ENCODE data around the gene USH2A.
"Not testable (repeated sequence)": the region's sequence is repeated elsewhere in the genome, so short reads cannot be mapped to it uniquely, and the experiment has no call there.

The USH2A gene

GRCh38 chr1:216044538-216044937 lies 378.7 kb downstream of the USH2A start:
- no peak for DNase-seq (ENCODE audit: low read depth)

GRCh38 chr1:216034506-216034905 lies 388.7 kb downstream of the USH2A start:
- no peak for DNase-seq (ENCODE audit: low read depth)

- DNase-seq (ENCODE audit: low read depth): no peak
Measured at GRCh38 chr1:216032961-216033614, 390.2 kb downstream of the USH2A start.

DNA sequence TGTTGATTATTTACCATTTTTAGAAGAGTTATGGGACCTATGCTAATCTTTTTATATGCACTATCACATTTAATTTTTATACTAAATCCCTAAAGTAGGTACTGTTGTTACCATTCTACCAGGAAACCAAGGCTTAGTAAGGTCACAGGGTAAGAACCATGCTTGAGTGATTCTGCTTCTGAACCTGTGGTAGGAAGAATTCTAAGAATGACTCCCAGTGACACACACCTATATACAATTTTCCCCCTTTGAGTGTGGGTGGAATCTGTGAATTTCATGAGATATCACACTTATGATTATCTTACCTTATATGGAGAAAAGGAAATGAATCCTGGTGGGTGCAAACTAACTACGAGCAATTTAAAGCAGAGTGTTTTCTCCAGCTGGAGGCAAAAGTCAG lies 391.0 kb downstream of the USH2A start:
- no peak for DNase-seq (ENCODE audit: low read depth)

- no peak for DNase-seq (ENCODE audit: low read depth)
Measured at GRCh38 chr1:216028631-216029030, 394.6 kb downstream of the USH2A start.

- no peak for DNase-seq (ENCODE audit: low read depth)
Measured at GRCh38 chr1:216024546-216024945, 398.7 kb downstream of the USH2A start.

DNA sequence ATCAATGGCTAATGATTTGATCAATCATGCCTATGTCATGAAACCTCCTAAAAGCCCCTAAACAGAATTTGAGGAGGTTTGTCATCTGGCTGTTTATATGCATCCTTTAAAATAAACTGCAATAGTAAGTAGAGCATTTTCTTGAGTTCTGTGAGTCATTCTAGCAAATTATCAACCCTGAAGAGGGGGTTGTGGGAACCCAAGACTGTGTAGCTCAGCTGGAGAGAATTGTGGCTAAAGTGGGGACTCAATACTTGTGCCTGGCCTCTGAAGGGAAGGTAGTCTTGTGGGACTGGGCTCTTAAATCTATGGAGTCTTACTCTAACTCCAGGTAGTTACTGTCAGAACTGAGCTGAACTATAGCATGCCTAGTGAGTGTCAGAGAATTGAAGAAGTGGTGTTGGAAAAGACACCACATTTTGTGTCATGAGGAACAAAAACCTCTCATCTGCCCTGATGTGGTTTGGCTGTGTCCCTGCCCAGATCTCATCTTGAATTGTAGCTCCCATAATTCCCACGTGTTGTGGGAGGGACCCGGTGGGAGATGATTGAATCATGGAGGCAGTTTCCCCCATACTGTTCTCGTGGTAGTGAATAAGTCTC lies 402.4 kb downstream of the USH2A start:
- DNase-seq (ENCODE audit: low read depth): no peak

- DNase-seq (ENCODE audit: low read depth): no peak
Measured at GRCh38 chr1:216015116-216015515, 408.1 kb downstream of the USH2A start.

DNA sequence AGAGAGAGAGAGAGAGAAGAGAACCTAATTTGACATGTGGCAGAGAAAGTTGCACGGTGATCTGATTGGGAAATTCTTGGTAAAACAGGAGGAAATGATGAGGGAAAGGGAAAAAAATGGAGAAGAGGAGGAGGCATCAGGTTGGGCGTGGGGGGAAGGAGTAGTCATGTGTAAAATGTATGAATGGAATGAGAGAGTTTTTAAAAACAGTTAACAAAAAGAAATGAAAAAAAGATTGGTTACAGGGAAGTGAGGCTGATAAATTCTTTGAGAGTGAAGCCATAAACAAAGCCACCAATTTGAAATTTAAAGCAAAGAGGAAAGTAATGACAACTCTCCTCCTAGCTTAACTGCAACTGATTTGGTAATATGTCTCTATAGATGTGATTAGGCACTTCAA lies 409.2 kb downstream of the USH2A start:
- DNase-seq (ENCODE audit: low read depth): no peak

GRCh38 chr1:216009456-216009855 lies 413.8 kb downstream of the USH2A start:
- not testable (repeated sequence) for DNase-seq (ENCODE audit: low read depth)

DNA sequence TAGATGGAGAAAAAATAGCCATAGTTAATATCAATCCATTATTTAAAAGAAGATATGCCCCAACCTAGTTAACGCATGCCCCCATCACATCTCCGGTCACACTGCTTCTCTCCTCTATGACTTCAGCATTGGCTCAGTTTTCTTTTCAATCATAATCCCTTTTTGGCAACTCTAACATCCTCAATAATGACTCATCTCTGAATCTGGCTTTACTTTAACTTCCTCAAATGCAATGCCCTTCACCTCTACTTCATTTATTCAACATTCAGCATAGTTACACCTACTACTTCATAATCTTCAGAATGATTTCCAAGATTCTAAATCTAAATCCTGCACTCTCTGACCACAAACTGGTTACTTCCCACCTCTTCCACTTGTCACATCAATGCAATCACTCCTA lies 417.3 kb downstream of the USH2A start:
- DNase-seq (ENCODE audit: low read depth): no peak

DNA sequence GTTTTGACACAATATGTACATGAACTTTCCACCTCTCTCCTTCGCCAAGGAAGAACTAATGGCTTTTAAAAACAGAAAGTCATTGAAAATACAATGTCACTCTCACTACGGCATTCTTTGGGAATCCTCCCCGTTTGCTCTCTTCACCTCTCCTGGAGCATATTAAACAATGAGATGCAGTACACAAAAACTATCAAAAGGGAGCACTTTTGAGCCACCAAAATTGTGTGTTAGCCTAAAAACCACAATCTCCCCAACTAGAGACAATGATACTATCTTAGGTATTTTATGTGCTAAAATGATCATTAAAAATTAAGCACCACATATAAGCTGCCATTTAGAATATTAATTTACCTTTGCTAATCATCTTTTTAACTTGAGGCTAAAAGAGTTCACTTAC lies 430.6 kb downstream of the USH2A start:
- DNase-seq (ENCODE audit: low read depth): no peak

GRCh38 chr1:215987092-215987875 lies 436.0 kb downstream of the USH2A start:
- no peak for DNase-seq (ENCODE audit: low read depth)

- DNase-seq (ENCODE audit: low read depth): no peak
Measured at GRCh38 chr1:215986401-215986800, 436.8 kb downstream of the USH2A start.

- DNase-seq (ENCODE audit: low read depth): no peak
Measured at GRCh38 chr1:215983680-215984079, 439.6 kb downstream of the USH2A start.

DNA sequence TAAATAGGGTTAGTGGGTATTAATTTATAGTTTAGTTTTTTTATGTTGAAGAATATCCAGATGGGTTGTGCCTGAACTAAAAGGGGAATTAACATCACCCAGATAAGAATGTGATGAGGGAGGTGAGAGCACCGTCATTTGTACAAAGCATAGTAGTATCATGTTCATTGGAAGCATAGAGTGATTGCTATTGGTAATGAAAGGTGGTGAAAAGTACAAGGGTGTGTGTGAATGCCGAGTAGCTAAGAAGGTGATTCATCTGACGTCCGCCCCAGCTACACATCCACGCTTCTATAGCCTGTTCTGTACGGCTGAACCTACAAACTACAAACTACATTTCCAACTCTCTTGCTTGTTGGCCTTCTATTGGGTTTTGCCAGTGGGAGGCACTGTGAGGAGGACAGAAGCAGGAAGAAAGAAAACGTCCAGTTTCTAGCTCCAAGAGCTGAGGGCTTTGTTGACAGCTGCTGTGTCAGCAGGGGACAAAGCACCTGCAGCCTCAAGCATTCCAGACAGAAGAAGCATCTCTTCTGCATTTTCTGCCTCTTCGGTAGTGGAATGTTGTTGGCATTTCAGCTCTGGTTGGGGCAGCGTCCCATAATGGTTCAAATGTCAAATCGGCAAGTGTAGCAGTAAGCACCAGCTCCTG lies 451.3 kb downstream of the USH2A start:
- DNase-seq (ENCODE audit: low read depth): no peak

DNA sequence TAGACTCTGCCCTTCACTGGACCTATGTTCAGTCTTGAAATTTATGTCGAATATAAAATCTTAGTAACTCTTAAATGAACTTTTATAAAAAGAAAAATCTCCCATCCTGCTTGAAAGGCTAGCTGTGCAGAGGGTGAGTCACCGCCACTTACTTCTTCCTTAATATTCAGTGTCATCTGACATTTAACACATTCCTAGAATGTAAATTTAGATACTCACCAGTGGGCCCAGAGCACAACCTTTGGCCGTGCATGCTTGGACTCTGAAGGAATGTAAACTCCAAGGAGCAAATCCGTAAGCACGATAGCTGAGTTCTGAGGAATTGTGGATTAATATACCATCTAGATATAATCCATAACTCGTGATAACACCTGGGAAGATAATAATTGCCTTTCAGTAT lies 452.8 kb downstream of the USH2A start:
- DNase-seq (ENCODE audit: low read depth): no peak

DNA sequence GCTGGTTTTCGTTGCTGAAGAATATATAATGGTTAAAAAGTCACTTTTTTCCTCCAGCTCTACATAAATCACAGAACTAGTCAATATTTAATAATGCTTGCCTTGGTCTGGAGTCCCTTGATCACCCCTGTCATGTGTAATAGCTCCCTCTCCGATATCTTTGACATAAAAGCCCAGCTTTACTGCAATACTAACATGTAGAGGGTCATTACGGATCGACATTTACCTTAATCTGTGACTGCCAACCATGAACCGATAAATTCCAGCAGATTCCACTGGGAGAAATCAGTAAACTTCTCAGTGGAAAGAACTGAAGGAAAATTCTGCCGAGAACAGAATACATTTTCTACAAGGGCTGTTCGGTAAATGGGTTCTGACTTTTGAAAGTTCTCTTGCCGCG lies 459.6 kb downstream of the USH2A start:
- DNase-seq (ENCODE audit: low read depth): no peak

DNA sequence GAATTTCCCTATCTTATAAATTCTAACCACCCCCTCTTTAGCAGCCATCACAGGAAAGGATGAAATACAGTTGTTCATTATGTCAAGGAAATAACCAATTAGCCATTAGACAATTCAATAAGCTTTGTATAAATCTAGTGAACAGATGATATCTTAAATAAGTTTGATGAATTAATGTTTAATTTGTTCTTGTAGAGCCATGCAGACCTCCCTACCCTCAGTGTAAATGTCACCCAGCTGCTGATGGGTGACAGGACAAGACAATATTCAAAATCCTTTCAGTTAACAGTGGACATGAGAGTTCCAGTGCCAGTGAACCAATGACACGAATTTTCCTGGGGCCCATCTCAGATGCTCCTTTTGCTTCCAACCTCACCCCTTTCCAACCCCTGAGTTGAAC lies 460.2 kb downstream of the USH2A start:
- no peak for DNase-seq (ENCODE audit: low read depth)

GRCh38 chr1:215958841-215959240 lies 464.4 kb downstream of the USH2A start:
- DNase-seq (ENCODE audit: low read depth): no peak

DNA sequence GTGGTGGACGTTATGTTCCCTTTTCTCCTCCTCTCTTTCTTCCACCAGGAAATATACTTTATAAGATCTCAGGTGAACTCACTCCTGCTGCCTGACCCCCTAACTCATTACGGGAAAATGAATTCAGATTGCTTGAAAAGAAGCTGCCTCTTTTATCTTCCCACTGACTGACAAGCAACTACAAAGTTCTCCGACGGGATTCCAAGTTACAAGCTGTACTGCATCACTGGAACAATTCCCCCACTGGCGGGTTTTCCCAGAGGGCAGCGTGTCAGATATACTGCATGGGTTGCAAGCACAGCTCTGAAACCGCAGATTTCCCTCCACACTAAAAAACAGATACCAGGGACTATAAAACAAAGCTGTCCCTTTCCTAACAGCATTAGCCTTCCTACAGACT lies 465.6 kb downstream of the USH2A start:
- DNase-seq (ENCODE audit: low read depth): no peak

DNA sequence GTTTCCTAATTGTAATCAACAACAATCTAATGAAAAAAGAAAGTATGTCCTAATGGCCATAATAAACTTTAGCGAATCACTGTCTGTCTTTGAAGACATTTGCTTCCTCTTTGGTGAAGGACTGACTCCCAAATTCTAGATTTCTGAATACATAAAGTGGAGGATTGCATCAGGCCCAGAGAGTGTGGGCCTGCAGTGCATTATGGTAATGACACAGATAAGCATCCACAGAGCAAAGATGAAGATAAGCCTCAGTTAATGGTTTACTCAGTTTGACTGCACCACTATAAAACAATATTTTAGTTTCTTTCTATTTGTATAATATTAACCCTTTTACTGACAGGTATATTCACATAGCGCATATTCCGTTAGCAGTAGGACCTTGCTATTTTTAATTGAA lies 490.7 kb downstream of the USH2A start:
- no peak for DNase-seq (ENCODE audit: low read depth)

DNA sequence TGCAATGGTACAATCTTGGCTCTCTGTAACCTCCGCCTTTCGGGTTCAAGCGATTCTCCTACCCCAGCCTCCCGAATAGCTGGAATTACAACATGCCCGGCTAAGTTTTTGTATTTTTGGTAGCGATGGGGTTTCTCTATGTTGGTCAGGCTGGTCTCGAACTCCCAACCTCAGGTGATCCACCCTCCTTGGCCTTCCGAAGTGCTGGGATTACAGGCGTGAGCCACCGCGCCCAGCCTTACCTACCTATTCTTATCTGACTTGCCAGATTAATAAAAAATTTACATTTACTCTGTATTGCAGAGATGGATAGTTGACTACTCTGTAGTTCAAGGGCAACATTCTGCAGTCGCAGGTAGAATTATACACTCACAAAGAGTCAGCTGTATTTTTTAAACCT lies 496.6 kb downstream of the USH2A start:
- no peak for DNase-seq (ENCODE audit: low read depth)

Data from stimulated activated CD8-positive, alpha-beta memory T cell treated with anti-CD3 and anti-CD28 coated beads, Interleukin-15, amount 100 ng/mL, for 24 hours (primary cell).